ENCODE data around the gene PATJ.

DNA sequence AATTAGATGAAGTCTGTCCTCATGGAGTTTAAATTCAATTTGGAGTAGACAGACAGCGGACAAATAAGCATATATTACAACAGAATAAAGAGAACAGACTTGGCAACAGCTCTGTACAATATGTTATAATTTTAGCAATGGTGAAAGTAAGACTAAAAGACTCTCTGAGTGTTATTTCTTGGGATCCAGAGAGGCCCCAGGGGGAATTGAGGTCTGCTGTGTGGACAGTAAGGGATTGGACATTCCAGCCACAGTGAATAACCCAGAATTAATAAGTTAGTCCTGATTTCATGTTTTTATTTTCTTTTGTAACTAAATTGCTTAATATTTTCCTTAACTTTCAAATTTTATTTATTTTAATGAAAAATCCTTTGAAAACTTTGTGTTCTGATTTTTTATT lies 101.7 kb downstream of the PATJ start:
- no peak for TF ChIP-seq SP4 (CRISPR knock-in tag; IDR thresholded peaks at IDR 0.05)
- TF ChIP-seq CAMTA2 (CRISPR knock-in tag; IDR thresholded peaks at IDR 0.05; ENCODE audit: borderline replicate concordance) = no peak
- TF ChIP-seq PCBP1 (IDR thresholded peaks at IDR 0.05; ENCODE audit: borderline replicate concordance, low read depth, low read length) = no peak
- no peak for TF ChIP-seq TOPORS (CRISPR knock-in tag; IDR thresholded peaks at IDR 0.05)
